ENCODE data around the gene MYMK.

- no peak for TF ChIP-seq CTCF (IDR thresholded peaks at IDR 0.05)
- TF ChIP-seq POLR2A (IDR thresholded peaks at IDR 0.05) = no peak
Observed at GRCh38 chr9:133512253-133513213, 12.2 kb downstream of the MYMK start.

Data from uterus (tissue), 2 donors.